ENCODE results near the gene PAX8. TPM values are rescaled to one million over a fixed set of nuclear protein-coding genes. Genes with fewer than 3 reads are reported as not detected.

Gene PAX8
- total RNA-seq, 1 experiment from 2014 or later: not detected

DNA sequence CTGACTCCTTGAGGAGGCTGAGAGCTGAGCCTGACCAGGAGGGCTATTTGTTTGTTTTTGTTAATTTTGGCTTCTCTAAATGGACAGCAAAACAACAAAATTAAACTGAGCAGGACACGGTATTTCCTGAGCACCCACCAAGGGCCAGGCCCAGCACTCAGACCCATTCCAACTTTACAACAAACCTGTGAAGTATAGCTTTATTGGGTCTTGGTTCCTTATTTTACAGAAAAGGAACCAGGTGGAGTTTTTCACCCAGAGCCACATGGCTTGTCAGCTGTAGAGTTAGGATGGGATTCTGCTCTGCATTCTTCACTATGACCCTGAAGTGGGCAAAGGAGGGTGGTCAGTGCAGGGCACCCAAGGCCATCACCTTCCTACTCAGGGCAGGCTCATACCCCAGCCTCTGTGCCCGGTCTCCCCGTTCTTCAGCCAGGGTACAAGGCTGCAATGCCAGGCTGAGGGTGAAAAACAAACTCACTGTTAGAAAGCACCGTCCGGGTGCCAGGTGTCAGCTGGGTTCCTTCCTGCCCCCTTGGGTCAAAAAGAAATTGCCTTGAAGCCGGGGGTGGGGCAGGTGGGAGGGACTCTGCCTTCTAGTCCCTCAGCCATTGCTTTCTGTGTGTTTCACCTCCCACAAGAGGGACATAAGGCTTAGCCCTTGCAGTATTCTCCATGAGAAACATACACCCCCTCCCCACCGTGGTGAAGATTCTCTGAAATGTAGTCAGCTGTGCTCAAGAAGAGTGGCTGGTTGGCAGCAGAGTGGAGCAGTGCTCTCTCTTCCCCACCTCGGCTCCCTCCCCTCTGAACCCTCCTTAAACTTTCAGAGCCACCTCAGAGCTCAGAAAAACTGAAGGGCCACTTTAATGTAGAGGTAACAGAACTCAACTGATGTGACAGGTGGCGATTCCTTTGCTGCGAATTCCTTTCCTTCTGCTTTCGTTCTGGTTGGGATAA, 102.7 kb downstream of the PAX8 start:
- H3K4me3 ChIP-seq: no peak overlapping the region
- no peaks in the 10 kb centered on the region for H3K4me1 ChIP-seq (replicated peaks)
- H3K27ac ChIP-seq: no peak overlapping the region
- H3K27me3 ChIP-seq (replicated peaks): no peaks in the 10 kb centered on the region
- no peaks in the 10 kb centered on the region for H3K9me3 ChIP-seq (replicated peaks)
- DNase-seq (ENCODE audit: low read depth in 1 of 2, low spot score in 2 of 2): no peak
- no peaks in the 10 kb centered on the region for H3K36me3 ChIP-seq

DNA sequence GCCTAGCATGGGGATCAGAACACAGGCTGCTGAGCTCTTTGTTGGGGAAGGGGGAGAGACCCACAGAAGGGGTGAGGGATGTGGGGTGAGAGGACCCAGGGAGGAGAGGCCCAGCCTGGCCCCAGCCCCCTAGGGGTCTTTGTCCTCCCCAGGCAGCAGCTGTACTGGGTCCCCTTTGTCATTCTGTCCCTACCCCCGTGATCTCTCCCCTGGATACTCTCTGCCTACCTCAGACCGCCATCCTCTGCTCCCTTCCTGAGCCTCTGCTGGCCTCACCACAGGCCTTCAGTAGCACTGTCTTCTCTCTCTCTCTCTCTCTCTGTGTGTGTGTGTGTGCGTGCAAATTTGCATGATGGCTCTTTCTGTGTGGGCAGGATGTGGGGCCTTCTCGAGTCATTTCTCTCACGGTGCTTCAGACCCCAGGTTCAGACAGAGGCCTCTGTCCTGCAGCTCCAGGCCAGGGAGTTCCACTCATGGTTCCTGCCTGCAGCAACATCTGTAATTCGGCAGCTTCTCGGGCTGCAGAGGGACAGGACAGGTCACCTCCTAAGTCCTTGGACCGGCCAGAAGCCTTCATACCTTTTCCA, 103.6 kb downstream of the PAX8 start:
- Histone ChIP-seq H3K27me3 (replicated peaks) (no peaks in the 10 kb centered on the region), H3K27ac (no peak overlapping the region), H3K36me3 (no peaks in the 10 kb centered on the region), H3K9me3 (replicated peaks) (no peaks in the 10 kb centered on the region), H3K4me3 (no peak overlapping the region), H3K4me1 (replicated peaks) (no peaks in the 10 kb centered on the region)
- no peak for DNase-seq (ENCODE audit: low read depth in 1 of 2, low spot score in 2 of 2)

DNA sequence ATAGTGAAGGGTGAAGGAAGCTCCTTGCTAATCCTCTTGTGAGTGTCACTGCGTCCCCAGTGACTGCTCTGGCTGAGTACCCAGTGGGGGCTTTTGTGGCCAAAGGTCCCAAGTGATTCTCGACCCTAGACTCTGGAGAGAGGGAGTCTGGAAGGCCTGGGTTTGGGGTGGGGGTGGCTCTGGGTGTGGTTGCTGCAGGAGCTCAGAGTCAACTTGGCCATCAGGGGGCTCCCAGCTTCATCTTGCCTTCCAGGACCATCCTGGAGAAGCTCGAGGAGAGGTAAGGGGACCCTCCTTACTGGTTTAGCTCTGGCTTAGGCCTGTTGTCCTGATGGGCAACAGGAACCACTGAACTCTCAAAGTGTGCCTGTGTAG, 104.4 kb downstream of the PAX8 start:
- no peak overlapping the region for H3K27ac ChIP-seq
- H3K4me3 ChIP-seq: no peak overlapping the region
- no peaks in the 10 kb centered on the region for H3K4me1 ChIP-seq (replicated peaks)
- H3K9me3 ChIP-seq (replicated peaks): no peaks in the 10 kb centered on the region
- H3K36me3 ChIP-seq: no peaks in the 10 kb centered on the region
- H3K27me3 ChIP-seq (replicated peaks): no peaks in the 10 kb centered on the region
- DNase-seq (ENCODE audit: low read depth in 1 of 2, low spot score in 2 of 2): no peak

DNA sequence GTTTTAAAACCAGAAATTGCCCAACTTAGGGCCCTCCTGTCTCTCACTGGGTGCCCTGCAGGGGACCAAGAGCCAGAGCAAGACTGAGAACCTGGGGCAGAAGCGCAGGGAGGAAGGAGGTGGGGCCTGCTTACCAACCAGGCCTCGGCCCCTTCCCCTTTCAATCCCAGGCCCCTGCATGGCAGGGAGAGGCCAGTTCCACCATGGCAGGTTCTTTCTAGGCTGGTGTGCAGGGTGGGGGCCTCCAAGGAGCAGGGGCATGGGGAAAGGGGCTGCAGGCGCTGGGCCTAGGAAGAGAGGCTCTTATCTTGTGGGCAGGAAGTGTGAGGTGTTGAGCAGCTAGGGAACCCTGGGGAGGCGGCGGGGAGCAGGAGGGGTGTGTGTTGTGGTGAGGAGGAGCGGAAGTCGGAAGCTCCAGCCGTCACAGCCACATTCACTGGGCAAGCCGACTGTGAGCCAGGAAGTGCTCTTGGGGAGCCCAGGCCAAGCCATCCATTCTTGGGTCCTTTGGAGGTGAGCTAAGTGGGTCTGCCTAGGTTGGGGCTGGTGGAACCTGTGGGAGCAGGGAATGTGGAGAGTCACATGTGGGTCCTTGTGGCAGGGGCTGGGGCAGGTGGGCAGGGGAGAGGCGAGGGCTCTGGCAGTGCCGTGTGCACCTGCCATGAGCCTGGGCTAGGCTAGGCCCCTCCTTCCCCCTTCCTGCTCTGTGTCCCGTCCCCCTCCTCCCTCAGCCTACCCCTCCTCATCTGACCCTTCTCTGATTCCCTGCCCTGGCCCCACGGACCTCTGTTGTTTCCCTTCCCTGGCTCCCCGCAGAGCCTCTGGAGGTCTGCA, 105.0 kb downstream of the PAX8 start, which contains the start of gene PSD4:
Gene PSD4, plus strand, starts transcription at position 430 of the 834 bp plus-strand sequence. CDS start 8,486 bp downstream, outside the sequence.
- Histone ChIP-seq H3K27ac (no peak within 1 kb of the TSS), H3K27me3 (replicated peaks) (no peaks in the 10 kb centered on the region), H3K4me3 (no peak within 1 kb of the TSS), H3K4me1 (replicated peaks) (no peaks in the 10 kb centered on the region), H3K36me3 (no peaks in the 10 kb centered on the region), H3K9me3 (replicated peaks) (no peaks in the 10 kb centered on the region)
- DNase-seq (ENCODE audit: low read depth in 1 of 2, low spot score in 2 of 2): no peak

DNA sequence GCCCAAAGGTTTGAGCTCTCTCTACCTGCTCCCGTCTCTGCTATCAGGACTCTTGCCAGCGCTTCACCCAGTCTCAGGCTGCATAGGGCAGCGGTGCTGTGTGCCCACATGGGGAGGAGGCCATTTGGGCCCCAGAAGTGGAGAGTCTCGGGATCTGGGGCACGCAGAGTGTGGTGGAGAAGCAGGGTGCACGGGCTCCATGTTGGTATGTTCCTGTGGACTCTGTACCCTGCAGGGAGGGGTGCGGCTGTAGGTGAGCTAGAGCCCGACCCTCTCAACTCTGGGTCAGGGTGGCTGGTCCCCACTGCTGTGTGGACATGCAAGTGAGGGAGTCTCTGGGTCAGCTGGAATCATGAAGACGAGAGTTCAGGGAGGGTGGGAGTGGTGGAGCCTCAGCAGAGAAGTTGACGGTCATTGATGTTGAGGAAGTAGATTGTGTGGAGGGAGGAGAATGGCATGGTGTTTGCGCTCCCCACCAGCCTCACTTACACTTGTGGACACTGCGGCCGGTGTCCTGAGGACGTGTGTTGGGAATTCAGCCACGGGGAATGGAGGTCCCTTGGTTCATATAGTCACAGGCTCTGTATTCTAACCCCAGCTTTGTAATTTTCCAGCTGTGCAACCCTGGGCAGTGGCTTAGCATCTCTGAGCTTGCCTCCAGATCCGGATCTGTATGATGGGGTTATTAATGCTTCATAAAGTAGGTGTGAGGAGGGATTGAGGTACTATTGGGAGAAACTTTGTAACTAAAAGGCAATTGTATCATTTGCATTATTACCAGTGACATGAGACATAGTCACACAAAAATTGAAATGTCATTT, 105.8 kb downstream of the PAX8 start:
- DNase-seq (ENCODE audit: low read depth in 1 of 2, low spot score in 2 of 2): no peak
- H3K9me3 ChIP-seq (replicated peaks): no peaks in the 10 kb centered on the region
- no peaks in the 10 kb centered on the region for H3K36me3 ChIP-seq
- no peaks in the 10 kb centered on the region for H3K4me1 ChIP-seq (replicated peaks)
- H3K4me3 ChIP-seq: no peak overlapping the region
- no peaks in the 10 kb centered on the region for H3K27me3 ChIP-seq (replicated peaks)
- no peak overlapping the region for H3K27ac ChIP-seq

DNA sequence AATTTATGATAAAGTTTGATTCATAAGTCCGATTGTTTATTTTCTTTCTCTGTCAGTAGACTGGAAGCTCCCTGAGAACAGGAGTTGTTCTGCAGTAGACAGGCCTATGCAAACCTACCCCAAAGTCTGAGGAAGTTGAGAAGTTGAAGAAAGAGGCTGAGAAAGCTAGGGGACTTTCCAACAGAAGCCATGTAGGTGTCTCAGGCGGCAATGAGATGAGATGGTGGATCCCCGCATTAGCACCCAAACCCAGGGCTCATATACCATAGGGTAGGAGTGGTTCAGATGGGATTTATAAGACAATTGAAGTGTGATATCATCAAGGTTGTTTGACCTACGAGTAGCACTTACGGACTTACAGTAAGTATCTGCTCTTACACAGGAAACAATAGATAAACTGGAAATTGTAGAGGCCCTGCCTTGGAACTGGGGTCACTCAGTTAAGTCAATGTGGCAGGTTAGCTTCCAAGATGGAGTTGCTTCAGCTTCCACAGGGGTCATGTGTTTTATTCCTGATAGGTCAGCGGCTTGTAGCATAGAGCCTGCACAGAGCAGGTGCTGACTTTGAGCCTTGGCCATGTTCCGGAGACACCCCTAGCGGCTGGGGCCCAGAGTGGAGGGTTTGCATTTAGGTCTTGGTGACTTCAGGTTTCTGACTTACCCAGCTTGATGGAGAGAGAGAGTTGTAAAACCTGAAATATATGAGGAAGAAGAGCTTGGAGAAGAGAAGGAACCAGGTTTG, 107.2 kb downstream of the PAX8 start:
- Histone ChIP-seq H3K4me3 (no peak overlapping the region), H3K27ac (no peak overlapping the region), H3K36me3 (no peaks in the 10 kb centered on the region), H3K27me3 (replicated peaks) (no peaks in the 10 kb centered on the region), H3K4me1 (replicated peaks) (no peaks in the 10 kb centered on the region), H3K9me3 (replicated peaks) (no peaks in the 10 kb centered on the region)
- DNase-seq (ENCODE audit: low read depth in 1 of 2, low spot score in 2 of 2): no peak

DNA sequence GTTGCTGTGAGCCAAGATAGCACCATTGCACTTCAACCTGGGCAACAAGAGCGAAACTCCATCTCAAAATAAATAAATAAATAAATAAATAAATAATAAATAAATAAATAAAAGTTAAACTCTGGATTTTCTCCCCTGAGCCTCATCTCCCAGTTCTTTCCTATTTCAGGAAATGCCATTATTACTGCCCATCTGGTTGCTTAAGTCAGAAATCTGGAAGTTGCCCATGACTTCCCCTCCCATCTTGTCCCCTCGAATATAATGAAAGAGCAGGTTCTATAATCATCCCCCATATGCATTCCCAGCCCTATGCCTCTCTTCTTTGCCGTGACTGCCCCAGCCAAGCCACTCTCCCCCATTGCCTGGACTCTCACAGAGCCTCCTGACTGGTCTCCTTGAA, 109.1 kb downstream of the PAX8 start:
- Histone ChIP-seq H3K4me1 (replicated peaks) (no peaks in the 10 kb centered on the region), H3K4me3 (no peak overlapping the region), H3K9me3 (replicated peaks) (no peaks in the 10 kb centered on the region), H3K27ac (no peak overlapping the region), H3K36me3 (no peaks in the 10 kb centered on the region), H3K27me3 (replicated peaks) (0 out of 2 replicates have a peak, but pooled peaks cover 3% of the 10 kb centered on the region)
- DNase-seq (ENCODE audit: low read depth in 1 of 2, low spot score in 2 of 2): no peak

DNA sequence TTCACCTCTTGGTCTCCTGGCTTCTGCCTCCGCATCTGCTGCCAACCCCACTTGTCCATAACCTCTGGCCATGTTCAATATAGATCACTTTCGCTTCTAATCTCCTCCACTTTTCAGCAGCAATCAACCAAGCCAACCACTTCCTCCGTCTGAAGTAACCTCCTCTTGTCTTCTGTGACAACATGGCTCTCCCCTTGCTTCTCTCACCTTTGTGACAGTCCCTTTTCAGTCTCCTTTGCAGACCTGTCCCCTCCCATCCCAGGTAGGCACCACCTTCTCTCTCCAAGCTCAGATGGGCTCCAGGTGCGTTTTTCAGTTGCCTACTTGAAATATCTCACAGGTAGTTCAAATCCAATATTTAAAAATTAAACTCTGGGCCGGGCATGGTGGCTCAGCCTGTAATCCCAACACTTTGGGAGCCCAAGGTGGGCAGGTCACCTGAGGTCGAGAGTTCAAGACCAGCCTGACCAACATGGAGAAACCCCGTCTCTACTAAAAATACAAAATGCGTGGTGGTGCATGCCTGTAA, 109.7 kb downstream of the PAX8 start:
- H3K4me1 ChIP-seq (replicated peaks): no peaks in the 10 kb centered on the region
- H3K36me3 ChIP-seq: no peaks in the 10 kb centered on the region
- H3K27me3 ChIP-seq (replicated peaks): 0 out of 2 replicates have a peak, but pooled peaks cover 3% of the 10 kb centered on the region
- H3K9me3 ChIP-seq (replicated peaks): no peaks in the 10 kb centered on the region
- no peak overlapping the region for H3K27ac ChIP-seq
- H3K4me3 ChIP-seq: no peak overlapping the region
- no peak for DNase-seq (ENCODE audit: low read depth in 1 of 2, low spot score in 2 of 2)

DNA sequence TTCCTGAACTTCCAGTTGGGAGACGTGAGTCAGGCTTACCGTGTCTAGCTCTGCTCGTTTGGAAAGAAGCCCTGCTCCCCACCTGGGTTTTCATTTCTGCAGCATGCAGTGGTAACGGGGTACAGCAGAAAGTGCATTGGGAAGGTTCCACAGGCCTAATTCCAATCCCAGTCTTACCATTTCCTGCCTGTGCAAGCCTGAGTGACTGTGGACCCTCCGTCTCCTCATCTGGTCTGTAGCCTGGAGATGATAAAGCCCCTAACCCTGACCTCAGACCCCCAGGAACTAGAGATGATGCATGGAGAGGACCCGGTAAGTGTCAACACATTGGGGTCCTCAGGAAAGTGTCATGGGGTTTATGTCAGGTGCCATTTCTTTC, 110.8 kb downstream of the PAX8 start:
- Histone ChIP-seq H3K9me3 (replicated peaks) (no peaks in the 10 kb centered on the region), H3K4me3 (no peak overlapping the region), H3K27ac (no peak overlapping the region), H3K27me3 (replicated peaks) (0 out of 2 replicates have a peak, but pooled peaks cover 3% of the 10 kb centered on the region), H3K4me1 (replicated peaks) (no peaks in the 10 kb centered on the region), H3K36me3 (no peaks in the 10 kb centered on the region)
- DNase-seq (ENCODE audit: low read depth in 1 of 2, low spot score in 2 of 2): no peak

DNA sequence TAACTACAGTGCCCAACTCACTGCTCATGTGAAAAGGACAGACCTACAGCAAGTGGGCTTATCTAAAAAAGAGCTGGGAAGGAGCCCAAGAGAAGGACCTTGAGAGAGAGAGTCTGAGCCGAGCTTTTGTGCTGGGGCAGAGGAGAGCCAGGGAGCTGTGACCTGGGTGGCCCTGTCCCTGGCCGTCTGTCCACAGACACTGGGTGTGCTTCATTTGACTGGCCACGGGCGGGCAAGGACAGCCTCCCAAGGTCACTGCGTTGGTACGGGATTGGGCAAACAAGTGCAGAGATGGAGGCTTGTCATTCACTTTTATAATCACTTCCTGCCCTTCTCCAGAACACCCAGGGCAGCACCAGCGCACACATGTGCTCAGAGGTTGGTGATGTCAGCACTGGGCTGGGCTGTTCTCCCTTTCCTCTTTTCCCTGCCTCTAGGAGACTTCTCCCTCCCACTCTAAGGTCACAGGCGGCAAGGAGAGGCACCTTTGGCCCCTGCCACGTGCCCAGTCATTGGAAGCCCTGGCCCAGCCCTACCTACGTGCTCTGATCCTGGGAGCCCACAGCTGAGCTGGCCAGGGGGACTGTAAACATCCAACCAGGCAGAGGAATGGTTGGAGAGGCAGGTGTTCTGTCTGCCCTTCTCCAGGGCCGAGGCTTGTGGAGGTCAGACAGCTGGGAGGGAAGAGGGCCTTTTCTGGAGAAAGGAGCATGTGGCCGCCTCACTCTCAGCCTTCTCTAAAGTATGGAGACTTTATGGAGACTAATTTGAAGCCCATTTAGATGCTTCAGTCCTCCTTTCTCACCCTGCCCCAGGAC, 111.4 kb downstream of the PAX8 start:
- H3K36me3 ChIP-seq: no peaks in the 10 kb centered on the region
- H3K27me3 ChIP-seq (replicated peaks): 0 out of 2 replicates have a peak, but pooled peaks cover 3% of the 10 kb centered on the region
- no peak overlapping the region for H3K4me3 ChIP-seq
- no peaks in the 10 kb centered on the region for H3K9me3 ChIP-seq (replicated peaks)
- no peaks in the 10 kb centered on the region for H3K4me1 ChIP-seq (replicated peaks)
- no peak for DNase-seq (ENCODE audit: low read depth in 1 of 2, low spot score in 2 of 2)
- H3K27ac ChIP-seq: no peak overlapping the region

DNA sequence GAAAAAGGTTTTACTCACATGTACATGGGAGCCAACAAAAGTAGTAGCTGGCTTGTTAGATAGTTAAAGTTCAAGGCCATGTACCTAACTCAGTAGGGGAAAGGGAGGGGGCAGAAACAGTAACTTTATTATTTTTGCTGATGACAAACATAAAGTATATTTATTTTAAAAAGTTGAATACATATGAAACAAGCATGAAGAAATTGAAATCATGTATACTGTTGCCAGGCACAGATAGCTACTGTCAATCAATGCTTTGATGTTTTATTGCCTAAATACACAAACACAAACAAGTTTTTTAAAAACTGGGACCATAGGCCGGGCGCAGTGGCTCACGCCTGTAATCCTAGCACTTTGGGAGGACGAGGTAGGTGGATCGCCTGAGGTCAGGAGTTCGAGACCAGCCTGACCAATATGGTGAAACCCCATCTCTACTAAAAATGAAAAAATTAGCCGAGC, 112.5 kb downstream of the PAX8 start:
- no peaks in the 10 kb centered on the region for H3K4me1 ChIP-seq (replicated peaks)
- H3K27ac ChIP-seq: no peak overlapping the region
- H3K9me3 ChIP-seq (replicated peaks): no peaks in the 10 kb centered on the region
- no peak for DNase-seq (ENCODE audit: low read depth in 1 of 2, low spot score in 2 of 2)
- H3K27me3 ChIP-seq (replicated peaks): 0 out of 2 replicates have a peak, but pooled peaks cover 3% of the 10 kb centered on the region
- H3K36me3 ChIP-seq: no peaks in the 10 kb centered on the region
- H3K4me3 ChIP-seq: no peak overlapping the region

All from SJSA1 (cell line).